CD8-positive, alpha-beta memory T cell (primary cell): ENCODE results near the gene SEMA4D. TPM values are rescaled to one million over a fixed set of nuclear protein-coding genes. Genes with fewer than 3 reads are reported as not detected.

ENCODE experiments used
- CTCF ChIA-PET: fragments of 350-600 bp; sonication (Branson Sonifier 250); formaldehyde crosslinking; loops from one replicate; lab custom pipeline; 2021; ENCODE audit warnings: antibody characterized with exemption; lab: Charles Lee
- POLR2A ChIA-PET: fragments of 350-600 bp; sonication (Branson Sonifier 250); formaldehyde crosslinking; loops from one replicate; lab custom pipeline; 2021; ENCODE audit warnings: antibody characterized with exemption; lab: Charles Lee
- DNase-seq, 5 donors: peaks; one replicate each; pipeline versions ENCODE4 v3.0.0 to v3.0.0-alpha.2; 2020 to 2022; ENCODE audit warnings: mixed read lengths in 1 of 5
- H3K27ac ChIP-seq: one replicate; pipeline ENCODE4 v1.7.0; 2013; ENCODE audit warnings: low read depth, mild to moderate bottlenecking, low read length, moderate library complexity
- H3K27me3 ChIP-seq: 2 replicates; pipeline ENCODE4 v1.7.0; 2013; ENCODE audit warnings: low read length, mild to moderate bottlenecking; ENCODE audit not compliant: insufficient read depth, poor library complexity, severe bottlenecking
- H3K36me3 ChIP-seq: 2 replicates; pipeline ENCODE4 v1.7.0; 2013; ENCODE audit warnings: mild to moderate bottlenecking, low read length, moderate library complexity; ENCODE audit not compliant: insufficient read depth
- H3K4me1 ChIP-seq: 2 replicates; pipeline ENCODE4 v1.7.0; 2013; ENCODE audit warnings: mild to moderate bottlenecking, low read length, moderate library complexity; ENCODE audit not compliant: insufficient read depth
- H3K4me3 ChIP-seq: 2 replicates; pipeline ENCODE4 v1.7.0; 2013; ENCODE audit warnings: mild to moderate bottlenecking, low read length
- H3K9me3 ChIP-seq: 2 replicates; pipeline ENCODE4 v1.7.0; 2013; ENCODE audit warnings: mild to moderate bottlenecking, low read length
- H3K27ac Mint-ChIP-seq, 8 donors: one replicate each; pipeline ENCODE4 v1.8.0; 2020 to 2021; ENCODE audit warnings: mixed read lengths in 8 of 8, mild to moderate bottlenecking in 6 of 8, inconsistent platforms in 3 of 8, moderate library complexity in 3 of 8
- H3K27me3 Mint-ChIP-seq, 2 donors: one replicate each; pipeline ENCODE4 v1.8.0; 2020 to 2021; ENCODE audit warnings: mixed read lengths in 2 of 2, mild to moderate bottlenecking in 1 of 2, moderate library complexity in 1 of 2
- H3K36me3 Mint-ChIP-seq, 3 donors: one replicate each; pipeline ENCODE4 v1.8.0; 2020 to 2021; ENCODE audit warnings: mixed read lengths in 3 of 3, inconsistent platforms in 1 of 3, mild to moderate bottlenecking in 1 of 3
- H3K4me1 Mint-ChIP-seq, 3 donors: one replicate each; pipeline ENCODE4 v1.8.0; 2020 to 2021; ENCODE audit warnings: mixed read lengths in 3 of 3, inconsistent platforms in 1 of 3, mild to moderate bottlenecking in 1 of 3
- H3K4me3 Mint-ChIP-seq, 7 donors: one replicate each; pipeline ENCODE4 v1.8.0; 2020 to 2021; ENCODE audit warnings: mixed read lengths in 7 of 7, mild to moderate bottlenecking in 6 of 7, moderate library complexity in 4 of 7, inconsistent platforms in 2 of 7
- H3K9me3 Mint-ChIP-seq, 5 donors: one replicate each; pipeline ENCODE4 v1.8.0; 2020 to 2022; ENCODE audit warnings: mixed read lengths in 5 of 5, mild to moderate bottlenecking in 3 of 5, moderate library complexity in 2 of 5, inconsistent platforms in 1 of 5
- polyA plus RNA-seq: library from polyadenylated mRNA; unstranded; fragments of 300-500 nt; fragmentation: Illumina TruSeq; gene quantifications from one replicate; pipeline ENCODE4 v1.2.3, GENCODE V29; 2021
- total RNA-seq, 2 experiments: library from RNA; stranded (reverse); gene quantifications; one replicate each; pipeline ENCODE4 v1.2.3, GENCODE V29; 2021

SEMA4D gene
- total RNA-seq (100 to 1,000 TPM; 238 to 243 TPM), polyA plus RNA-seq (227 TPM)

GRCh38 chr9:89497978-89498851 is at the start of gene SEMA4D:
Gene SEMA4D, minus strand, starts transcription at chr9:89498113. Its CDS starts 92,657 bp downstream, at chr9:89405456.
- H3K4me3 ChIP-seq: peak within 1 kb of the TSS; percentile 82
- H3K4me1 ChIP-seq: peaks cover 84% of the 10 kb centered on the region
- peaks cover 0 to 24% (median 7%) of the 10 kb centered on the region in 3 donors for H3K36me3 Mint-ChIP-seq
- H3K9me3 Mint-ChIP-seq: no peaks in the 10 kb centered on the region
- H3K27me3 Mint-ChIP-seq: peaks cover 0 to 4% of the 10 kb centered on the region in 2 donors
- H3K36me3 ChIP-seq: no peaks in the 10 kb centered on the region
- CTCF ChIA-PET: interaction anchor here (1.3 to 1.6 kb wide), 3 partner anchors 25 to 69 kb away, joined by 5 to 8 read pairs (median 6); no protein-coding TSS in a partner anchor
- peaks cover 84 to 90% (median 88%) of the 10 kb centered on the region in 3 donors for H3K4me1 Mint-ChIP-seq
- DNase-seq: peak in 4 of 5 donors; percentile 40 to 69 (median 56)
- H3K4me3 Mint-ChIP-seq: peak within 1 kb of the TSS; percentile 92 to 99 (median 94)
- no peaks in the 10 kb centered on the region for H3K9me3 ChIP-seq
- POLR2A ChIA-PET: interaction anchor here (0.5 to 1.3 kb wide), 5 partner anchors 8 to 40 kb away, joined by 3 to 6 read pairs (median 4); no protein-coding TSS in a partner anchor
- no peaks in the 10 kb centered on the region for H3K27me3 ChIP-seq
- H3K27ac ChIP-seq: peak within 1 kb of the TSS; percentile 60
- peak within 1 kb of the TSS; percentile 88 to 98 (median 96) for H3K27ac Mint-ChIP-seq

- Histone ChIP-seq H3K27me3 (no peaks in the 10 kb centered on the region), H3K36me3 (no peaks in the 10 kb centered on the region), H3K27ac (no peak overlapping the region), H3K9me3 (no peaks in the 10 kb centered on the region), H3K4me1 (peaks cover 15% of the 10 kb centered on the region), H3K4me3 (no peak overlapping the region)
- no peak overlapping the region for H3K27ac Mint-ChIP-seq
- peaks cover 1 to 11% (median 2%) of the 10 kb centered on the region in 3 donors for H3K36me3 Mint-ChIP-seq
- ChIA-PET POLR2A (no interaction called here), CTCF (interaction anchor here (1.4 to 14.8 kb wide), 4 partner anchors 76 to 119 kb away, joined by 3 to 184 read pairs (median 26); no protein-coding TSS in a partner anchor)
- peaks cover 13 to 33% (median 23%) of the 10 kb centered on the region in 3 donors for H3K4me1 Mint-ChIP-seq
- H3K27me3 Mint-ChIP-seq: no peaks in the 10 kb centered on the region
- no peak for DNase-seq
- H3K4me3 Mint-ChIP-seq: no peak overlapping the region
- H3K9me3 Mint-ChIP-seq: peaks cover 3 to 17% (median 9%) of the 10 kb centered on the region in 5 donors
Measured at GRCh38 chr9:89547000-89547399, 49.1 kb upstream of the SEMA4D start.

GRCh38 chr9:89544279-89544661 is 46.4 kb upstream of the SEMA4D start:
- Mint-ChIP-seq H3K4me1 (peaks cover 28 to 57% (median 40%) of the 10 kb centered on the region in 3 donors), H3K9me3 (peaks cover 3 to 17% (median 9%) of the 10 kb centered on the region in 5 donors), H3K27me3 (no peaks in the 10 kb centered on the region), H3K27ac (peak overlapping the region in 1 of 8 donors; percentile 78), H3K4me3 (no peak overlapping the region), H3K36me3 (peaks cover 1 to 11% (median 2%) of the 10 kb centered on the region in 3 donors)
- no peak overlapping the region for H3K27ac ChIP-seq
- H3K36me3 ChIP-seq: no peaks in the 10 kb centered on the region
- DNase-seq: no peak
- no peaks in the 10 kb centered on the region for H3K9me3 ChIP-seq
- no peaks in the 10 kb centered on the region for H3K27me3 ChIP-seq
- ChIA-PET POLR2A (interaction anchor here (1.0 to 1.4 kb wide), 2 partner anchors 63 to 115 kb away, joined by 3 to 4 read pairs; no protein-coding TSS in a partner anchor), CTCF (interaction anchor here (1.1 to 14.8 kb wide), 3 partner anchors 60 to 117 kb away, joined by 3 to 184 read pairs (median 4); no protein-coding TSS in a partner anchor)
- H3K4me3 ChIP-seq: no peak overlapping the region
- H3K4me1 ChIP-seq: peaks cover 33% of the 10 kb centered on the region

GRCh38 chr9:89543621-89544278 is 45.8 kb upstream of the SEMA4D start:
- Histone ChIP-seq H3K27me3 (no peaks in the 10 kb centered on the region), H3K27ac (no peak overlapping the region), H3K36me3 (no peaks in the 10 kb centered on the region), H3K4me3 (no peak overlapping the region), H3K9me3 (no peaks in the 10 kb centered on the region), H3K4me1 (peaks cover 35% of the 10 kb centered on the region)
- POLR2A ChIA-PET: interaction anchor here (1.0 to 1.4 kb wide), 2 partner anchors 62 to 115 kb away, joined by 3 to 4 read pairs; no protein-coding TSS in a partner anchor
- H3K9me3 Mint-ChIP-seq: peaks cover 3 to 17% (median 9%) of the 10 kb centered on the region in 5 donors
- CTCF ChIA-PET: interaction anchor here (1.0 to 14.8 kb wide), 5 partner anchors 51 to 116 kb away, joined by 3 to 184 read pairs (median 4); no protein-coding TSS in a partner anchor
- peaks cover 1 to 11% (median 2%) of the 10 kb centered on the region in 3 donors for H3K36me3 Mint-ChIP-seq
- no peak overlapping the region for H3K4me3 Mint-ChIP-seq
- H3K4me1 Mint-ChIP-seq: peaks cover 28 to 57% (median 40%) of the 10 kb centered on the region in 3 donors
- no peaks in the 10 kb centered on the region for H3K27me3 Mint-ChIP-seq
- H3K27ac Mint-ChIP-seq: peak overlapping the region in 1 of 8 donors; percentile 40
- no peak for DNase-seq

DNA sequence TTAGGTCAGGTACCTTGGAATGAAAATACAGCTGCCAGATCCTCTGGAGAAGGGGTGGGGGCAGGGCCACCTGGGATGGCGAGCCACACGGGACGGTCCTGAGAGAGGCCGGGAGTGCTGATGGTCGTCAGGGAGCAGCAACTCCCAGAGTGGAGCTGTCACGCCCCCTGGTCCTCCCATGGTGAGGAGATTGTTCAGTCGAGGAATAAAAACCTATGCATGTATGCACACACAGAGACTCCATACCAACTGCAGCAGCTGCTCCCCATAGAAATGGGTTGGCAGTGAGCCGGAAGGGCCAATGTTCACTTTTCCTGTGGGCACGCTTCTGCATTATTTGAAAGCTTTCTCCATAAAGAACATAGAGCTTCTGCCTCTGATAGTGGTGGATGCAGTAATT is 45.2 kb upstream of the SEMA4D start:
- peaks cover 1 to 11% (median 2%) of the 10 kb centered on the region in 3 donors for H3K36me3 Mint-ChIP-seq
- Histone ChIP-seq H3K27ac (no peak overlapping the region), H3K27me3 (no peaks in the 10 kb centered on the region), H3K9me3 (no peaks in the 10 kb centered on the region), H3K4me3 (no peak overlapping the region), H3K4me1 (peaks cover 35% of the 10 kb centered on the region), H3K36me3 (no peaks in the 10 kb centered on the region)
- no peak overlapping the region for H3K27ac Mint-ChIP-seq
- CTCF ChIA-PET: interaction anchor here (1.0 to 14.8 kb wide), 6 partner anchors 13 to 116 kb away, joined by 3 to 184 read pairs (median 4); no protein-coding TSS in a partner anchor
- POLR2A ChIA-PET: interaction anchor here (1.4 kb wide), 1 partner anchor 62 kb away, joined by 4 read pairs; no protein-coding TSS in a partner anchor
- H3K9me3 Mint-ChIP-seq: peaks cover 3 to 17% (median 9%) of the 10 kb centered on the region in 5 donors
- H3K4me1 Mint-ChIP-seq: peaks cover 33 to 59% (median 41%) of the 10 kb centered on the region in 3 donors
- no peak overlapping the region for H3K4me3 Mint-ChIP-seq
- DNase-seq: no peak
- no peaks in the 10 kb centered on the region for H3K27me3 Mint-ChIP-seq

DNA sequence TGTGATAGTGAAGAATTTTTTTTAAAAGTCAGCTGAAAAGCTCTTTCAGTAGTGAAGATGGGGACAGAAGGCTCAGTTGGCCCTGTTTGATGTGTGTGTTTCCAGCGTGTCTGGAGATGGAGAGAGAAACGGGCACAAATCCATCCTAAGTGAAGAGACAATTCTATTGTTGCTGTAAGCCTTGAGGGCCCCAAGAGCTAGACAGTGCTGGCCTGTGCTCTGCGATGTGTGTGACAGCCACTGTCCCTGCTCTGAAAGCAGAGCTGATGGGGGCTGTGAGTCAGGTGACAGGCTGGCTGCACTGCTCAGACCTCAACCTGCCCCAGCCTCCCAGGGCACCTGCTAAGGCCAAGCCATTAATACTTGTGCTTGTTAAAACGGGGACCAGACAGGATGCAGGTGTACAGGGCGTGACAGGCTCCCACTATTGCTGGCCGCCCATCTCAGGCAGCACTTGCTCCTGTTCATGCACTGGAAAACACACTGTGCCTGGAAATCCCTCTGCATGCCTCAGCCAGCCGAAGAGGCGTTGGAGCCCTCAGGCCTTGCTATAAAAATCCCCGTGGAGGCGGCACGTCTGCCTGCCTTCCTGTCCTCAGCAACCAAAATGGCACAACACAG is 44.6 kb upstream of the SEMA4D start:
- H3K4me3 Mint-ChIP-seq: no peak overlapping the region
- peaks cover 3 to 17% (median 9%) of the 10 kb centered on the region in 5 donors for H3K9me3 Mint-ChIP-seq
- ChIA-PET CTCF (interaction anchor here (1.0 to 14.8 kb wide), 5 partner anchors 13 to 115 kb away, joined by 3 to 184 read pairs (median 4); no protein-coding TSS in a partner anchor), POLR2A (no interaction called here)
- H3K27ac Mint-ChIP-seq: peak overlapping the region in 1 of 8 donors; percentile 4
- peaks cover 1 to 11% (median 2%) of the 10 kb centered on the region in 3 donors for H3K36me3 Mint-ChIP-seq
- H3K4me1 Mint-ChIP-seq: peaks cover 38 to 62% (median 46%) of the 10 kb centered on the region in 3 donors
- H3K9me3 ChIP-seq: no peaks in the 10 kb centered on the region
- no peak overlapping the region for H3K4me3 ChIP-seq
- no peaks in the 10 kb centered on the region for H3K27me3 ChIP-seq
- no peak overlapping the region for H3K27ac ChIP-seq
- DNase-seq: no peak
- H3K27me3 Mint-ChIP-seq: no peaks in the 10 kb centered on the region
- H3K36me3 ChIP-seq: no peaks in the 10 kb centered on the region
- peaks cover 36% of the 10 kb centered on the region for H3K4me1 ChIP-seq

- H3K4me3 Mint-ChIP-seq: no peak overlapping the region
- H3K27ac ChIP-seq: no peak overlapping the region
- H3K4me3 ChIP-seq: no peak overlapping the region
- peaks cover 46 to 69% (median 53%) of the 10 kb centered on the region in 3 donors for H3K4me1 Mint-ChIP-seq
- ChIA-PET CTCF (interaction anchor here (1.2 to 14.8 kb wide), 3 partner anchors 12 to 114 kb away, joined by 3 to 184 read pairs (median 4); no protein-coding TSS in a partner anchor), POLR2A (no interaction called here)
- no peaks in the 10 kb centered on the region for H3K27me3 ChIP-seq
- H3K9me3 Mint-ChIP-seq: peaks cover 3 to 17% (median 9%) of the 10 kb centered on the region in 5 donors
- DNase-seq: no peak
- peak overlapping the region in 5 of 8 donors; percentile 43 to 79 (median 60) for H3K27ac Mint-ChIP-seq
- no peaks in the 10 kb centered on the region for H3K27me3 Mint-ChIP-seq
- H3K36me3 ChIP-seq: no peaks in the 10 kb centered on the region
- no peaks in the 10 kb centered on the region for H3K9me3 ChIP-seq
- peaks cover 43% of the 10 kb centered on the region for H3K4me1 ChIP-seq
- H3K36me3 Mint-ChIP-seq: peaks cover 1 to 11% (median 2%) of the 10 kb centered on the region in 3 donors
Measured at GRCh38 chr9:89541798-89542197, 43.9 kb upstream of the SEMA4D start.
